ENCODE measurements around the gene OR1F1.
"Not testable (repeated sequence)": the region's sequence is repeated elsewhere in the genome, so short reads cannot be mapped to it uniquely, and the experiment has no call there.

The OR1F1 gene

GRCh38 chr16:3158510-3159314, 29.3 kb upstream of the OR1F1 start:
- Mint-ChIP-seq H3K27me3 (peaks cover 9% of the 10 kb centered on the region), H3K9me3 (no peaks in the 10 kb centered on the region), H3K36me3 (ENCODE audit: low read depth) (peaks cover 2% of the 10 kb centered on the region), H3K4me1 (peaks cover 25% of the 10 kb centered on the region), H3K4me3 (peak overlapping the region; percentile 84), H3K27ac (peak overlapping the region; percentile 86)
- DNase-seq: peak; percentile 87
- peak; percentile 78 for ATAC-seq

GRCh38 chr16:3161235-3162018, 26.6 kb upstream of the OR1F1 start:
- Mint-ChIP-seq H3K4me1 (peaks cover 33% of the 10 kb centered on the region), H3K4me3 (no peak overlapping the region), H3K9me3 (no peaks in the 10 kb centered on the region), H3K27ac (no peak overlapping the region), H3K27me3 (peaks cover 9% of the 10 kb centered on the region), H3K36me3 (ENCODE audit: low read depth) (no peaks in the 10 kb centered on the region)
- no peak for DNase-seq
- no peak for ATAC-seq

- Mint-ChIP-seq H3K4me3 (no peak overlapping the region), H3K4me1 (peaks cover 16% of the 10 kb centered on the region), H3K27me3 (peaks cover 11% of the 10 kb centered on the region), H3K36me3 (ENCODE audit: low read depth) (no peaks in the 10 kb centered on the region), H3K9me3 (no peaks in the 10 kb centered on the region), H3K27ac (no peak overlapping the region)
- DNase-seq (no peak), ATAC-seq (no peak)
Observed at GRCh38 chr16:3164121-3164991, 23.6 kb upstream of the OR1F1 start.

GRCh38 chr16:3165111-3165822, 22.7 kb upstream of the OR1F1 start:
- ATAC-seq: no peak
- H3K9me3 Mint-ChIP-seq: no peaks in the 10 kb centered on the region
- H3K27me3 Mint-ChIP-seq: peaks cover 20% of the 10 kb centered on the region
- DNase-seq: no peak
- H3K27ac Mint-ChIP-seq: no peak overlapping the region
- peak overlapping the region; percentile 49 for H3K4me3 Mint-ChIP-seq
- peaks cover 10% of the 10 kb centered on the region for H3K4me1 Mint-ChIP-seq
- H3K36me3 Mint-ChIP-seq (ENCODE audit: low read depth): no peaks in the 10 kb centered on the region

- Mint-ChIP-seq H3K4me1 (peaks cover 22% of the 10 kb centered on the region), H3K9me3 (no peaks in the 10 kb centered on the region), H3K27ac (no peak overlapping the region), H3K36me3 (ENCODE audit: low read depth) (no peaks in the 10 kb centered on the region), H3K27me3 (peaks cover 28% of the 10 kb centered on the region), H3K4me3 (no peak overlapping the region)
- ATAC-seq (no peak), DNase-seq (no peak)
Observed at GRCh38 chr16:3166505-3166886, 21.5 kb upstream of the OR1F1 start.

GRCh38 chr16:3168729-3169128, 19.3 kb upstream of the OR1F1 start:
- ATAC-seq, H3K4me3 Mint-ChIP-seq: not testable (repeated sequence)
- peaks cover 40% of the 10 kb centered on the region for H3K27me3 Mint-ChIP-seq

GRCh38 chr16:3170440-3171180, 17.4 kb upstream of the OR1F1 start:
- no peaks in the 10 kb centered on the region for H3K9me3 Mint-ChIP-seq
- H3K36me3 Mint-ChIP-seq (ENCODE audit: low read depth): peaks cover 1% of the 10 kb centered on the region
- peak; percentile 46 for DNase-seq
- H3K27me3 Mint-ChIP-seq: peaks cover 52% of the 10 kb centered on the region
- H3K4me1 Mint-ChIP-seq: peaks cover 44% of the 10 kb centered on the region
- H3K4me3 Mint-ChIP-seq: peak overlapping the region; percentile 79
- peak overlapping the region; percentile 93 for H3K27ac Mint-ChIP-seq
- ATAC-seq: no peak

More at GRCh38 chr16:3168729-3169128, 19.3 kb upstream of the OR1F1 start:
- DNase-seq; H3K27ac Mint-ChIP-seq; H3K9me3 Mint-ChIP-seq; H3K36me3 Mint-ChIP-seq (ENCODE audit: low read depth): not testable (repeated sequence)
- H3K4me1 Mint-ChIP-seq: peaks cover 36% of the 10 kb centered on the region

GRCh38 chr16:3171181-3171854, 16.7 kb upstream of the OR1F1 start:
- DNase-seq (peak; percentile 74), ATAC-seq (peak; percentile 79)
- peak overlapping the region; percentile 93 for H3K27ac Mint-ChIP-seq
- H3K27me3 Mint-ChIP-seq: peaks cover 59% of the 10 kb centered on the region
- no peaks in the 10 kb centered on the region for H3K9me3 Mint-ChIP-seq
- peaks cover 43% of the 10 kb centered on the region for H3K4me1 Mint-ChIP-seq
- peaks cover 1% of the 10 kb centered on the region for H3K36me3 Mint-ChIP-seq (ENCODE audit: low read depth)
- peak overlapping the region; percentile 79 for H3K4me3 Mint-ChIP-seq

- Mint-ChIP-seq H3K27ac (peak overlapping the region; percentile 93), H3K27me3 (peaks cover 66% of the 10 kb centered on the region), H3K36me3 (ENCODE audit: low read depth) (peaks cover 1% of the 10 kb centered on the region), H3K4me1 (peaks cover 43% of the 10 kb centered on the region), H3K9me3 (no peaks in the 10 kb centered on the region), H3K4me3 (peak overlapping the region; percentile 79)
- DNase-seq (peak; percentile 77), ATAC-seq (peak; percentile 77)
Observed at GRCh38 chr16:3171855-3172593, 16.0 kb upstream of the OR1F1 start.

- no peaks in the 10 kb centered on the region for H3K9me3 Mint-ChIP-seq
- peak overlapping the region; percentile 13 for H3K27ac Mint-ChIP-seq
- peaks cover 1% of the 10 kb centered on the region for H3K36me3 Mint-ChIP-seq (ENCODE audit: low read depth)
- H3K27me3 Mint-ChIP-seq: peaks cover 74% of the 10 kb centered on the region
- DNase-seq: peak; percentile 75
- H3K4me1 Mint-ChIP-seq: peaks cover 43% of the 10 kb centered on the region
- peak overlapping the region; percentile 73 for H3K4me3 Mint-ChIP-seq
- ATAC-seq: no peak
Observed at GRCh38 chr16:3173892-3174617, 13.9 kb upstream of the OR1F1 start.

- H3K4me1 Mint-ChIP-seq: peaks cover 43% of the 10 kb centered on the region
- H3K27me3 Mint-ChIP-seq: peaks cover 74% of the 10 kb centered on the region
- peak overlapping the region; percentile 73 for H3K4me3 Mint-ChIP-seq
Observed at GRCh38 chr16:3174618-3175148, 13.3 kb upstream of the OR1F1 start.

More at GRCh38 chr16:3174618-3175148, 13.3 kb upstream of the OR1F1 start:
- no peaks in the 10 kb centered on the region for H3K9me3 Mint-ChIP-seq
- no peak for DNase-seq
- no peak for ATAC-seq
- peak overlapping the region; percentile 13 for H3K27ac Mint-ChIP-seq
- H3K36me3 Mint-ChIP-seq (ENCODE audit: low read depth): peaks cover 1% of the 10 kb centered on the region

Measured in activated naive CD8-positive, alpha-beta T cell treated with anti-CD3 and anti-CD28 coated beads, Interleukin-2, amount 50 U/mL, for 24 hours (primary cell).